GM23338 (cell line): ENCODE measurements around the gene MAST4. TPM values are rescaled to one million over a fixed set of nuclear protein-coding genes. Genes with fewer than 3 reads are reported as not detected.

Experiments used
- ATAC-seq: fragments of 200-7000 bp; cut with Tn5 transposase; 3 replicates; pipeline ENCODE4 v1.9.1; 2020
- DNase-seq: peaks from one replicate; pipeline ENCODE4 v3.0.0-alpha.2; 2015; ENCODE audit warnings: low spot score
- H2AFZ ChIP-seq: fragments of 200-600 bp; sonication (generic); 2 replicates; pipeline ENCODE4 v1.8.0; 2016; ENCODE audit warnings: antibody characterized with exemption, mild to moderate bottlenecking, moderate library complexity
- H3F3A ChIP-seq: fragments of 200-600 bp; sonication (generic); replicated peaks from 2 replicates; pipeline ENCODE4 v1.8.0; 2017; ENCODE audit warnings: antibody characterized with exemption, mixed run types, low read depth
- H3K27ac ChIP-seq: fragments of 200-600 bp; sonication (generic); 2 replicates; pipeline ENCODE4 v1.6.1; 2016; ENCODE audit warnings: low read depth
- H3K27me3 ChIP-seq: fragments of 200-600 bp; sonication (generic); 2 replicates; pipeline ENCODE4 v1.8.0; 2016; ENCODE audit warnings: mild to moderate bottlenecking, mixed run types, moderate library complexity; ENCODE audit not compliant: insufficient read depth
- H3K36me3 ChIP-seq: fragments of 200-600 bp; sonication (generic); 2 replicates; pipeline ENCODE4 v1.8.0; 2016; ENCODE audit warnings: mild to moderate bottlenecking; ENCODE audit not compliant: insufficient read depth
- H3K4me1 ChIP-seq: fragments of 200-600 bp; sonication (generic); 2 replicates; pipeline ENCODE4 v1.8.0; 2016; ENCODE audit warnings: mild to moderate bottlenecking, moderate library complexity; ENCODE audit not compliant: insufficient read depth
- H3K4me2 ChIP-seq: fragments of 200-600 bp; sonication (generic); 2 replicates; pipeline ENCODE4 v1.7.1; 2017; ENCODE audit warnings: mixed run types
- H3K4me3 ChIP-seq: fragments of 200-600 bp; sonication (generic); 2 replicates; pipeline ENCODE4 v1.6.1; 2016; ENCODE audit warnings: mixed run types
- H3K79me2 ChIP-seq: fragments of 200-600 bp; sonication (generic); replicated peaks from 2 replicates; pipeline ENCODE4 v1.8.0; 2017; ENCODE audit warnings: mild to moderate bottlenecking; ENCODE audit not compliant: insufficient read depth
- H3K9me2 ChIP-seq: fragments of 200-600 bp; sonication (generic); 2 replicates; pipeline ENCODE4 v1.8.0; 2017; ENCODE audit not compliant: insufficient read depth
- H4K20me1 ChIP-seq: fragments of 200-600 bp; sonication (generic); replicated peaks from 2 replicates; pipeline ENCODE4 v1.8.0; 2017; ENCODE audit warnings: mild to moderate bottlenecking; ENCODE audit not compliant: insufficient read depth
- H3K27ac Mint-ChIP-seq: 2 replicates; pipeline ENCODE4 v1.8.0; 2020; ENCODE audit warnings: inconsistent platforms, mild to moderate bottlenecking, moderate library complexity, mixed read lengths
- H3K27me3 Mint-ChIP-seq: 3 replicates; pipeline ENCODE4 v1.8.0; 2022; ENCODE audit warnings: low read depth, mild to moderate bottlenecking, moderate library complexity, mixed read lengths, inconsistent platforms; ENCODE audit not compliant: insufficient read depth, poor library complexity
- H3K36me3 Mint-ChIP-seq: 3 replicates; pipeline ENCODE4 v1.8.0; 2021; ENCODE audit warnings: low read depth, mild to moderate bottlenecking, inconsistent platforms, moderate library complexity, mixed read lengths
- H3K4me1 Mint-ChIP-seq: 3 replicates; pipeline ENCODE4 v1.8.0; 2020; ENCODE audit warnings: mild to moderate bottlenecking, inconsistent platforms, mixed read lengths
- H3K4me3 Mint-ChIP-seq: 3 replicates; pipeline ENCODE4 v1.8.0; 2021; ENCODE audit warnings: moderate library complexity, mild to moderate bottlenecking, inconsistent platforms, mixed read lengths
- H3K9me3 Mint-ChIP-seq: 3 replicates; pipeline ENCODE4 v1.8.0; 2020; ENCODE audit warnings: moderate library complexity, mild to moderate bottlenecking, inconsistent platforms, mixed read lengths
- CREB1 ChIP-seq: fragments of 250-450 bp; sonication (Bioruptor Pico); IDR thresholded peaks from 2 replicates; pipeline ENCODE4 v1.5.0; 2020; ENCODE audit warnings: low read depth, mild to moderate bottlenecking, moderate library complexity
- EZH2 ChIP-seq: fragments of 200-600 bp; sonication (generic); IDR thresholded peaks from one replicate; pipeline ENCODE4 v1.8.0; 2017; ENCODE audit warnings: antibody characterized with exemption, mild to moderate bottlenecking, low read depth; ENCODE audit not compliant: unreplicated experiment
- EZH2phosphoT487 ChIP-seq: fragments of 200-600 bp; sonication (generic); IDR thresholded peaks from one replicate; pipeline ENCODE4 v1.8.1; 2018; ENCODE audit warnings: antibody characterized with exemption; ENCODE audit not compliant: unreplicated experiment
- JUNB ChIP-seq: IDR thresholded peaks from one replicate; pipeline ENCODE4 v1.6.1; 2016; ENCODE audit warnings: antibody characterized with exemption; ENCODE audit not compliant: unreplicated experiment
- NANOG ChIP-seq: IDR thresholded peaks from 2 replicates; pipeline ENCODE4 v1.6.1; 2016; ENCODE audit warnings: antibody characterized with exemption, borderline replicate concordance
- POLR2AphosphoS5 ChIP-seq: IDR thresholded peaks from 2 replicates; pipeline ENCODE4 v1.6.1; 2016; ENCODE audit warnings: antibody characterized with exemption, low read depth
- STAT1 ChIP-seq: IDR thresholded peaks from one replicate; pipeline ENCODE4 v1.6.1; 2016; ENCODE audit warnings: antibody characterized with exemption; ENCODE audit not compliant: unreplicated experiment
- ZNF114 ChIP-seq: fragments of 250-450 bp; sonication (Bioruptor Pico); IDR thresholded peaks from 2 replicates; pipeline ENCODE4 v1.5.0; 2020; ENCODE audit warnings: mild to moderate bottlenecking, moderate library complexity
- ZNF331 ChIP-seq: fragments of 250-450 bp; sonication (Bioruptor Pico); IDR thresholded peaks from 2 replicates; pipeline ENCODE4 v1.5.0; 2020; ENCODE audit warnings: low read depth, mild to moderate bottlenecking, moderate library complexity
- polyA plus RNA-seq: library from polyadenylated mRNA; unstranded; fragments of >200 nt; fragmentation: Nextera tagmentation; extraction: Ambion mirVana; gene quantifications from 2 replicates; pipeline ENCODE4 v1.2.1, GENCODE V29; 2016
- total RNA-seq: library from RNA; depleted of rRNA; stranded (reverse); fragments of >200 nt; shearing (Covaris generic); gene quantifications from 2 replicates; pipeline ENCODE4 v1.2.3, GENCODE V29; 2014
- TF ChIP-seq, protein P1 (sequence below): fragments of 250-450 bp; sonication (Bioruptor Pico); IDR thresholded peaks from 2 replicates; pipeline ENCODE4 v1.5.0; 2020; ENCODE audit warnings: mild to moderate bottlenecking, moderate library complexity
- TF ChIP-seq, protein P2 (sequence below): IDR thresholded peaks from one replicate; pipeline ENCODE4 v1.6.1; 2018; ENCODE audit warnings: antibody characterized with exemption; ENCODE audit not compliant: unreplicated experiment
- TF ChIP-seq, protein P3 (sequence below), 2 experiments: fragments of 200-600 bp in 1 of 2; sonication (generic) in 1 of 2; conservative IDR thresholded peaks; 2 replicates each; pipeline versions ENCODE4 v1.5.1 to v1.6.1; 2016 to 2017; ENCODE audit warnings: antibody characterized with exemption in 2 of 2, low read depth in 2 of 2, mild to moderate bottlenecking in 2 of 2, moderate library complexity in 1 of 2
- TF ChIP-seq, protein P4 (sequence below): IDR thresholded peaks from 2 replicates; pipeline ENCODE4 v1.6.1; 2016; ENCODE audit warnings: antibody characterized with exemption

Gene MAST4
- total and polyA plus RNA-seq, 2 experiments from 2014 or later: 3.6 to 8.5 TPM

DNA sequence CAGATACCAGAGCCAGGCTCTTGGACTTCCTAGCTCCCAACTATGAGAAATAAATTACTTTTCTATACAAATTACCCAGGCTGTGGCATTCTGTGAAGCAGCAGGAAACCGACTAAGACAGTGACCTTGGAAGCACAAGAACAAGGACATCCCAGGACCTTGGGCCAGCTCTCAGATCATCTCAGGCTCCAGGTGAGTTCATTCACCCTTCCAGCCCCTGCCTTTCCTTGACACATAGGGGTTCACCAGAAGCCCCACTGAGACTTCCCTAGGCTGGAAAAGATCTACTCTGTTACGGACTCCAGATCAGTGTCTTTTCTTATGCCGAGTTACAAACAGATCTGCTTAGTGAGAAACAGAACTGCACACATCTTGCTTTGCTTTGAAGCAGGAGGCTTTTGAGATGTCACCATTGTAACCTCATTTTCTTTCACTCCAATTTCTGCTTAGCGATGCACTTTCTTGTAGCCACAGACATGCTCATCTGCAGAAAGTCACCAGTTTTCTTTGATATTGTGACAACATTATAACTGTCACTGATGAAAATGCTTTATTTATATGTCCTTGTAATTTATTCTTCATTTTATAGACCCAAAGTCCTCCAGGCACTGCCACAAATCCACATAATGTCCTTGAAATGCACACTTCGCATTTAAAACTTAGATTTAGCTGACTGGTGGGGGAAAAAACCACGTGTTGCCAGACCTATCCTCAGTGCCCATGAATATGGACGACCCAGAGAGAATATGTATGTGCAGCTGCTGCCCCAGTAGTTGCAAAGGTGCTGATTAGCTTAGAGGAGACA, 592.3 kb downstream of the MAST4 start:
- H3K4me3 ChIP-seq: no peak overlapping the region
- no peak overlapping the region for H3K4me2 ChIP-seq
- Mint-ChIP-seq H3K36me3 (peaks cover 6% of the 10 kb centered on the region; the same call in 2 of the 3 replicates), H3K27ac (no peak overlapping the region), H3K27me3 (peaks cover 5% of the 10 kb centered on the region), H3K4me1 (peaks cover 10% of the 10 kb centered on the region), H3K9me3 (peaks cover 9% of the 10 kb centered on the region), H3K4me3 (no peak overlapping the region)
- peaks cover 13% of the 10 kb centered on the region; the same call in 1 of the 2 replicates for H3K9me2 ChIP-seq
- 0 out of 2 replicates have a peak, but pooled peaks cover 6% of the 10 kb centered on the region for H3K4me1 ChIP-seq
- no peak for ATAC-seq
- no peaks in the 10 kb centered on the region for H3K79me2 ChIP-seq
- H3K27me3 ChIP-seq: no peaks in the 10 kb centered on the region
- H4K20me1 ChIP-seq: no peaks in the 10 kb centered on the region
- DNase-seq: no peak
- H3K27ac ChIP-seq: no peak overlapping the region
- H2AFZ ChIP-seq: 0 out of 2 replicates have a peak overlapping the region, but pooled peaks have one; percentile 10
- H3K36me3 ChIP-seq: no peaks in the 10 kb centered on the region
- H3F3A ChIP-seq: no peaks in the 10 kb centered on the region
- TF ChIP-seq, protein P1, sequence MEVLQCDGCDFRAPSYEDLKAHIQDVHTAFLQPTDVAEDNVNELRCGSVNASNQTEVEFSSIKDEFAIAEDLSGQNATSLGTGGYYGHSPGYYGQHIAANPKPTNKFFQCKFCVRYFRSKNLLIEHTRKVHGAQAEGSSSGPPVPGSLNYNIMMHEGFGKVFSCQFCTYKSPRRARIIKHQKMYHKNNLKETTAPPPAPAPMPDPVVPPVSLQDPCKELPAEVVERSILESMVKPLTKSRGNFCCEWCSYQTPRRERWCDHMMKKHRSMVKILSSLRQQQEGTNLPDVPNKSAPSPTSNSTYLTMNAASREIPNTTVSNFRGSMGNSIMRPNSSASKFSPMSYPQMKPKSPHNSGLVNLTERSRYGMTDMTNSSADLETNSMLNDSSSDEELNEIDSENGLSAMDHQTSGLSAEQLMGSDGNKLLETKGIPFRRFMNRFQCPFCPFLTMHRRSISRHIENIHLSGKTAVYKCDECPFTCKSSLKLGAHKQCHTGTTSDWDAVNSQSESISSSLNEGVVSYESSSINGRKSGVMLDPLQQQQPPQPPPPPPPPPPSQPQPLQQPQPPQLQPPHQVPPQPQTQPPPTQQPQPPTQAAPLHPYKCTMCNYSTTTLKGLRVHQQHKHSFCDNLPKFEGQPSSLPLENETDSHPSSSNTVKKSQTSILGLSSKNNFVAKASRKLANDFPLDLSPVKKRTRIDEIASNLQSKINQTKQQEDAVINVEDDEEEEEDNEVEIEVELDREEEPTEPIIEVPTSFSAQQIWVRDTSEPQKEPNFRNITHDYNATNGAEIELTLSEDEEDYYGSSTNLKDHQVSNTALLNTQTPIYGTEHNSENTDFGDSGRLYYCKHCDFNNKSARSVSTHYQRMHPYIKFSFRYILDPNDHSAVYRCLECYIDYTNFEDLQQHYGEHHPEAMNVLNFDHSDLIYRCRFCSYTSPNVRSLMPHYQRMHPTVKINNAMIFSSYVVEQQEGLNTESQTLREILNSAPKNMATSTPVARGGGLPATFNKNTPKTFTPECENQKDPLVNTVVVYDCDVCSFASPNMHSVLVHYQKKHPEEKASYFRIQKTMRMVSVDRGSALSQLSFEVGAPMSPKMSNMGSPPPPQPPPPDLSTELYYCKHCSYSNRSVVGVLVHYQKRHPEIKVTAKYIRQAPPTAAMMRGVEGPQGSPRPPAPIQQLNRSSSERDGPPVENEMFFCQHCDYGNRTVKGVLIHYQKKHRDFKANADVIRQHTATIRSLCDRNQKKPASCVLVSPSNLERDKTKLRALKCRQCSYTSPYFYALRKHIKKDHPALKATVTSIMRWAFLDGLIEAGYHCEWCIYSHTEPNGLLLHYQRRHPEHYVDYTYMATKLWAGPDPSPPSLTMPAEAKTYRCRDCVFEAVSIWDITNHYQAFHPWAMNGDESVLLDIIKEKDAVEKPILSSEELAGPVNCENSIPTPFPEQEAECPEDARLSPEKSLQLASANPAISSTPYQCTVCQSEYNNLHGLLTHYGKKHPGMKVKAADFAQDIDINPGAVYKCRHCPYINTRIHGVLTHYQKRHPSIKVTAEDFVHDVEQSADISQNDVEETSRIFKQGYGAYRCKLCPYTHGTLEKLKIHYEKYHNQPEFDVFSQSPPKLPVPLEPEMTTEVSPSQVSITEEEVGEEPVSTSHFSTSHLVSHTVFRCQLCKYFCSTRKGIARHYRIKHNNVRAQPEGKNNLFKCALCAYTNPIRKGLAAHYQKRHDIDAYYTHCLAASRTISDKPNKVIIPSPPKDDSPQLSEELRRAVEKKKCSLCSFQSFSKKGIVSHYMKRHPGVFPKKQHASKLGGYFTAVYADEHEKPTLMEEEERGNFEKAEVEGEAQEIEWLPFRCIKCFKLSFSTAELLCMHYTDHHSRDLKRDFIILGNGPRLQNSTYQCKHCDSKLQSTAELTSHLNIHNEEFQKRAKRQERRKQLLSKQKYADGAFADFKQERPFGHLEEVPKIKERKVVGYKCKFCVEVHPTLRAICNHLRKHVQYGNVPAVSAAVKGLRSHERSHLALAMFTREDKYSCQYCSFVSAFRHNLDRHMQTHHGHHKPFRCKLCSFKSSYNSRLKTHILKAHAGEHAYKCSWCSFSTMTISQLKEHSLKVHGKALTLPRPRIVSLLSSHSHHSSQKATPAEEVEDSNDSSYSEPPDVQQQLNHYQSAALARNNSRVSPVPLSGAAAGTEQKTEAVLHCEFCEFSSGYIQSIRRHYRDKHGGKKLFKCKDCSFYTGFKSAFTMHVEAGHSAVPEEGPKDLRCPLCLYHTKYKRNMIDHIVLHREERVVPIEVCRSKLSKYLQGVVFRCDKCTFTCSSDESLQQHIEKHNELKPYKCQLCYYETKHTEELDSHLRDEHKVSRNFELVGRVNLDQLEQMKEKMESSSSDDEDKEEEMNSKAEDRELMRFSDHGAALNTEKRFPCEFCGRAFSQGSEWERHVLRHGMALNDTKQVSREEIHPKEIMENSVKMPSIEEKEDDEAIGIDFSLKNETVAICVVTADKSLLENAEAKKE (CRISPR knock-in tag): no peak
- TF ChIP-seq, protein P2, sequence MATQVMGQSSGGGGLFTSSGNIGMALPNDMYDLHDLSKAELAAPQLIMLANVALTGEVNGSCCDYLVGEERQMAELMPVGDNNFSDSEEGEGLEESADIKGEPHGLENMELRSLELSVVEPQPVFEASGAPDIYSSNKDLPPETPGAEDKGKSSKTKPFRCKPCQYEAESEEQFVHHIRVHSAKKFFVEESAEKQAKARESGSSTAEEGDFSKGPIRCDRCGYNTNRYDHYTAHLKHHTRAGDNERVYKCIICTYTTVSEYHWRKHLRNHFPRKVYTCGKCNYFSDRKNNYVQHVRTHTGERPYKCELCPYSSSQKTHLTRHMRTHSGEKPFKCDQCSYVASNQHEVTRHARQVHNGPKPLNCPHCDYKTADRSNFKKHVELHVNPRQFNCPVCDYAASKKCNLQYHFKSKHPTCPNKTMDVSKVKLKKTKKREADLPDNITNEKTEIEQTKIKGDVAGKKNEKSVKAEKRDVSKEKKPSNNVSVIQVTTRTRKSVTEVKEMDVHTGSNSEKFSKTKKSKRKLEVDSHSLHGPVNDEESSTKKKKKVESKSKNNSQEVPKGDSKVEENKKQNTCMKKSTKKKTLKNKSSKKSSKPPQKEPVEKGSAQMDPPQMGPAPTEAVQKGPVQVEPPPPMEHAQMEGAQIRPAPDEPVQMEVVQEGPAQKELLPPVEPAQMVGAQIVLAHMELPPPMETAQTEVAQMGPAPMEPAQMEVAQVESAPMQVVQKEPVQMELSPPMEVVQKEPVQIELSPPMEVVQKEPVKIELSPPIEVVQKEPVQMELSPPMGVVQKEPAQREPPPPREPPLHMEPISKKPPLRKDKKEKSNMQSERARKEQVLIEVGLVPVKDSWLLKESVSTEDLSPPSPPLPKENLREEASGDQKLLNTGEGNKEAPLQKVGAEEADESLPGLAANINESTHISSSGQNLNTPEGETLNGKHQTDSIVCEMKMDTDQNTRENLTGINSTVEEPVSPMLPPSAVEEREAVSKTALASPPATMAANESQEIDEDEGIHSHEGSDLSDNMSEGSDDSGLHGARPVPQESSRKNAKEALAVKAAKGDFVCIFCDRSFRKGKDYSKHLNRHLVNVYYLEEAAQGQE: no peak
- no peak for TF ChIP-seq CREB1
- TF ChIP-seq ZNF331 (CRISPR knock-in tag): no peak
- no peak for TF ChIP-seq EZH2
- no peak for TF ChIP-seq JUNB
- no peak for TF ChIP-seq ZNF114
- TF ChIP-seq, protein P3, sequence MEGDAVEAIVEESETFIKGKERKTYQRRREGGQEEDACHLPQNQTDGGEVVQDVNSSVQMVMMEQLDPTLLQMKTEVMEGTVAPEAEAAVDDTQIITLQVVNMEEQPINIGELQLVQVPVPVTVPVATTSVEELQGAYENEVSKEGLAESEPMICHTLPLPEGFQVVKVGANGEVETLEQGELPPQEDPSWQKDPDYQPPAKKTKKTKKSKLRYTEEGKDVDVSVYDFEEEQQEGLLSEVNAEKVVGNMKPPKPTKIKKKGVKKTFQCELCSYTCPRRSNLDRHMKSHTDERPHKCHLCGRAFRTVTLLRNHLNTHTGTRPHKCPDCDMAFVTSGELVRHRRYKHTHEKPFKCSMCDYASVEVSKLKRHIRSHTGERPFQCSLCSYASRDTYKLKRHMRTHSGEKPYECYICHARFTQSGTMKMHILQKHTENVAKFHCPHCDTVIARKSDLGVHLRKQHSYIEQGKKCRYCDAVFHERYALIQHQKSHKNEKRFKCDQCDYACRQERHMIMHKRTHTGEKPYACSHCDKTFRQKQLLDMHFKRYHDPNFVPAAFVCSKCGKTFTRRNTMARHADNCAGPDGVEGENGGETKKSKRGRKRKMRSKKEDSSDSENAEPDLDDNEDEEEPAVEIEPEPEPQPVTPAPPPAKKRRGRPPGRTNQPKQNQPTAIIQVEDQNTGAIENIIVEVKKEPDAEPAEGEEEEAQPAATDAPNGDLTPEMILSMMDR (conservative IDR thresholded peaks at IDR 0.05; ENCODE audit: low read depth in 2 of 2): no peak
- TF ChIP-seq EZH2phosphoT487: no peak
- TF ChIP-seq POLR2AphosphoS5: no peak
- TF ChIP-seq, protein P4, sequence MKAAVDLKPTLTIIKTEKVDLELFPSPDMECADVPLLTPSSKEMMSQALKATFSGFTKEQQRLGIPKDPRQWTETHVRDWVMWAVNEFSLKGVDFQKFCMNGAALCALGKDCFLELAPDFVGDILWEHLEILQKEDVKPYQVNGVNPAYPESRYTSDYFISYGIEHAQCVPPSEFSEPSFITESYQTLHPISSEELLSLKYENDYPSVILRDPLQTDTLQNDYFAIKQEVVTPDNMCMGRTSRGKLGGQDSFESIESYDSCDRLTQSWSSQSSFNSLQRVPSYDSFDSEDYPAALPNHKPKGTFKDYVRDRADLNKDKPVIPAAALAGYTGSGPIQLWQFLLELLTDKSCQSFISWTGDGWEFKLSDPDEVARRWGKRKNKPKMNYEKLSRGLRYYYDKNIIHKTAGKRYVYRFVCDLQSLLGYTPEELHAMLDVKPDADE: no peak
- no peak for TF ChIP-seq NANOG
- TF ChIP-seq STAT1: no peak
